ENCODE data around the gene TEP1. TPM values are rescaled to one million over a fixed set of nuclear protein-coding genes. Genes with fewer than 3 reads are reported as not detected.
"Not testable (repeated sequence)": the region's sequence is repeated elsewhere in the genome, so short reads cannot be mapped to it uniquely, and the experiment has no call there.

The TEP1 gene
- total RNA-seq, 1 donor from 2014 or later, result 17.5 TPM

- no peak for TF ChIP-seq CTCF (conservative IDR thresholded peaks at IDR 0.05; ENCODE audit: low read depth, low read length)
- H3K4me3 ChIP-seq (ENCODE audit: low read depth, low read length), result peak within 1 kb of the TSS; percentile 77
- DNase-seq (ENCODE audit: low read depth), result peak; percentile 96
Observed at GRCh38 chr14:20343092-20343861, 70.0 kb downstream of the TEP1 start, which contains the start of gene PARP2. Gene PARP2 (plus strand): TSS chr14:20343635. CDS start chr14:20343642, 7 bp downstream.

GRCh38 chr14:20341646-20342045, 71.7 kb downstream of the TEP1 start:
- H3K4me3 ChIP-seq (ENCODE audit: low read depth, low read length), result peak overlapping the region; percentile 77
- TF ChIP-seq CTCF (conservative IDR thresholded peaks at IDR 0.05; ENCODE audit: low read depth, low read length), result no peak
- DNase-seq (ENCODE audit: low read depth), result no peak

- not testable (repeated sequence) for DNase-seq (ENCODE audit: low read depth); H3K4me3 ChIP-seq (ENCODE audit: low read depth, low read length)
Observed at GRCh38 chr14:20341032-20341431, 72.3 kb downstream of the TEP1 start.

- no peak for TF ChIP-seq CTCF (conservative IDR thresholded peaks at IDR 0.05; ENCODE audit: low read depth, low read length)
- no peak for DNase-seq (ENCODE audit: low read depth)
- no peak overlapping the region for H3K4me3 ChIP-seq (ENCODE audit: low read depth, low read length)
Observed at GRCh38 chr14:20334017-20334416, 79.3 kb downstream of the TEP1 start.

GRCh38 chr14:20333494-20333841, 79.8 kb downstream of the TEP1 start:
- no peak for DNase-seq (ENCODE audit: low read depth)
- peak overlapping the region; percentile 83 for H3K4me3 ChIP-seq (ENCODE audit: low read depth, low read length)
- TF ChIP-seq CTCF (conservative IDR thresholded peaks at IDR 0.05; ENCODE audit: low read depth, low read length), result no peak

GRCh38 chr14:20332788-20333493, 80.4 kb downstream of the TEP1 start, which contains the start of gene CCNB1IP1:
Gene CCNB1IP1 (minus strand): TSS chr14:20333279. CDS start chr14:20316523, 16,756 bp downstream.
- peak; percentile 62 for DNase-seq (ENCODE audit: low read depth)
- H3K4me3 ChIP-seq (ENCODE audit: low read depth, low read length), result peak within 1 kb of the TSS; percentile 83
- TF ChIP-seq CTCF (conservative IDR thresholded peaks at IDR 0.05; ENCODE audit: low read depth, low read length), result no peak

- TF ChIP-seq CTCF (conservative IDR thresholded peaks at IDR 0.05; ENCODE audit: low read depth, low read length), result no peak
- no peak for DNase-seq (ENCODE audit: low read depth)
Observed at GRCh38 chr14:20332431-20332787, 80.9 kb downstream of the TEP1 start.

More at GRCh38 chr14:20332431-20332787, 80.9 kb downstream of the TEP1 start:
- H3K4me3 ChIP-seq (ENCODE audit: low read depth, low read length), result peak overlapping the region; percentile 83

Data from epithelial cell of proximal tubule (primary cell).